Neural cell (in vitro differentiated cells): ENCODE measurements around the gene PDLIM3. TPM values are rescaled to one million over a fixed set of nuclear protein-coding genes. Genes with fewer than 3 reads are reported as not detected.

Experiments
- H2AFZ ChIP-seq: fragments of 200-600, 300-800 bp; sonication (generic), shearing (Covaris generic); 2 replicates; pipeline ENCODE4 v1.6.0; 2014; ENCODE audit warnings: low read depth, mild to moderate bottlenecking, antibody characterized with exemption, low read length, moderate library complexity
- H3F3A ChIP-seq: fragments of 200-600 bp; shearing (Covaris generic); 2 replicates; pipeline ENCODE4 v1.6.1; 2016; ENCODE audit warnings: mild to moderate bottlenecking, moderate library complexity, mixed read lengths, antibody characterized with exemption, low read length; ENCODE audit not compliant: insufficient read depth, poor library complexity, severe bottlenecking
- H3K27ac ChIP-seq: fragments of 200-600, 300-800 bp; sonication (generic), shearing (Covaris generic); 2 replicates; pipeline ENCODE4 v1.5.1; 2014; ENCODE audit warnings: mild to moderate bottlenecking, low read length, moderate library complexity
- H3K27me3 ChIP-seq: fragments of 300-800, 200-600 bp; sonication (generic), shearing (Covaris generic); 2 replicates; pipeline ENCODE4 v1.6.0; 2014; ENCODE audit warnings: mild to moderate bottlenecking, low read depth, low read length, moderate library complexity; ENCODE audit not compliant: insufficient read depth
- H3K36me3 ChIP-seq: fragments of 300-800, 200-600 bp; sonication (generic), shearing (Covaris generic); 2 replicates; pipeline ENCODE4 v1.5.1; 2014; ENCODE audit warnings: mild to moderate bottlenecking, antibody characterized with exemption, low read length, moderate library complexity; ENCODE audit not compliant: insufficient read depth
- H3K4me2 ChIP-seq: fragments of 300-800, 200-600 bp; sonication (generic), shearing (Covaris generic); 2 replicates; pipeline ENCODE4 v1.6.0; 2014; ENCODE audit warnings: mild to moderate bottlenecking, low read length
- H3K4me3 ChIP-seq: fragments of 300-800, 200-600 bp; sonication (generic), shearing (Covaris generic); 2 replicates; pipeline ENCODE4 v1.5.1; 2014; ENCODE audit warnings: mild to moderate bottlenecking, low read length, moderate library complexity
- H3K79me2 ChIP-seq: fragments of 200-600 bp; shearing (Covaris generic); replicated peaks from 2 replicates; pipeline ENCODE4 v1.6.0; 2014; ENCODE audit warnings: mild to moderate bottlenecking, low read length, moderate library complexity; ENCODE audit not compliant: insufficient read depth
- H3K9ac ChIP-seq: fragments of 300-800, 200-600 bp; sonication (generic), shearing (Covaris generic); 2 replicates; pipeline ENCODE4 v1.6.1; 2016; ENCODE audit warnings: mild to moderate bottlenecking, low read length, mixed read lengths
- H3K9me2 ChIP-seq: fragments of 200-600 bp; shearing (Covaris generic); 2 replicates; pipeline ENCODE4 v1.6.1; 2016; ENCODE audit warnings: mild to moderate bottlenecking, low read length, mixed read lengths; ENCODE audit not compliant: insufficient read depth
- H3K9me3 ChIP-seq: fragments of 200-600, 300-800 bp; sonication (generic), shearing (Covaris generic); 2 replicates; pipeline ENCODE4 v1.6.1; 2016; ENCODE audit warnings: mild to moderate bottlenecking, mixed run types, low read length, moderate library complexity, mixed read lengths
- H4K20me1 ChIP-seq: fragments of 200-600 bp; shearing (Covaris generic); 2 replicates; pipeline ENCODE4 v1.6.1; 2016; ENCODE audit warnings: mild to moderate bottlenecking, mixed run types; ENCODE audit not compliant: insufficient read depth
- EP300 ChIP-seq: fragments of 450-650 bp; conservative IDR thresholded peaks from 2 replicates; pipeline ENCODE4 v1.6.1; 2014; ENCODE audit warnings: antibody characterized with exemption, mild to moderate bottlenecking, moderate library complexity; ENCODE audit not compliant: poor library complexity, severe bottlenecking
- EZH2 ChIP-seq: fragments of 200-600, 300-800 bp; shearing (Covaris generic), sonication (generic); IDR thresholded peaks from 2 replicates; pipeline ENCODE4 v1.6.1; 2014; ENCODE audit warnings: antibody characterized with exemption, low read length, borderline replicate concordance, mild to moderate bottlenecking; ENCODE audit not compliant: insufficient read depth, poor library complexity, severe bottlenecking
- MXI1 ChIP-seq: fragments of 450-650 bp; conservative IDR thresholded peaks from 2 replicates; pipeline ENCODE4 v1.6.1; 2014; ENCODE audit warnings: antibody characterized with exemption, mild to moderate bottlenecking; ENCODE audit not compliant: poor library complexity, severe bottlenecking
- POLR2AphosphoS5 ChIP-seq: IDR thresholded peaks from 2 replicates; pipeline ENCODE4 v1.6.1; 2012
- RAD21 ChIP-seq: fragments of 450-650 bp; conservative IDR thresholded peaks from 2 replicates; pipeline ENCODE4 v1.6.1; 2014; ENCODE audit warnings: antibody characterized with exemption, mild to moderate bottlenecking, moderate library complexity
- SMC3 ChIP-seq: fragments of 450-650 bp; conservative IDR thresholded peaks from 2 replicates; pipeline ENCODE4 v1.6.1; 2014; ENCODE audit warnings: antibody characterized with exemption, mild to moderate bottlenecking, moderate library complexity; ENCODE audit not compliant: poor library complexity
- TAF1 ChIP-seq: IDR thresholded peaks from 2 replicates; pipeline ENCODE4 v1.6.1; 2012; ENCODE audit warnings: low read depth
- polyA plus RNA-seq: library from polyadenylated mRNA; depleted of rRNA; stranded (reverse); fragments of >200 nt; gene quantifications from 2 replicates; pipeline ENCODE4 v1.2.3, GENCODE V29; 2014
- TF ChIP-seq, protein P1 (sequence below): fragments of 450-650 bp; IDR thresholded peaks from 2 replicates; pipeline ENCODE4 v1.5.1; 2014; ENCODE audit warnings: antibody characterized with exemption, mild to moderate bottlenecking, moderate library complexity; ENCODE audit not compliant: poor library complexity, severe bottlenecking
- TF ChIP-seq, protein P2 (sequence below): IDR thresholded peaks from 2 replicates; pipeline ENCODE4 v1.6.1; 2012; ENCODE audit warnings: borderline replicate concordance

PDLIM3 gene
- polyA plus RNA-seq, 1 donor from 2014 or later: 1.8 TPM

DNA sequence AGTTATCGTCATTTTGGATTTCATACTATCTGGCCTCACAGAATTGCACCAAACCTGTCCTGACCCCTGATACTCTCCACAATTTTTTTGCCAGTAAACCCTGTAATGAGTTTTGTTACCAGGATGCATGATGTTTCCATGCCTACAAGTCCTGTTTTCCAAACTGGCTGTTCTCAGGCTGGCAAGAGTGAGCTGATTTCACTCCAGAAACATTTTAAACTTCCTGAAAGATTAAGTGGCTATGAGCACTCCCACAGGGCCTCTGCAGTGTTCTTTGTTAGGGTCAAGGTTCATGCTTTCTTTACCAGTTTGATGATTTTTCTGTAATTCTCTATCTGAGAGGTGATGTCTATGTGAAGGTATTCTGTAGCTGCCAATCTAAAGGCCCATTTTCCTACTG lies 31.7 kb upstream of the PDLIM3 start:
- no peaks in the 10 kb centered on the region for H3K27me3 ChIP-seq
- TF ChIP-seq EZH2: no peak
- TF ChIP-seq, protein P1, sequence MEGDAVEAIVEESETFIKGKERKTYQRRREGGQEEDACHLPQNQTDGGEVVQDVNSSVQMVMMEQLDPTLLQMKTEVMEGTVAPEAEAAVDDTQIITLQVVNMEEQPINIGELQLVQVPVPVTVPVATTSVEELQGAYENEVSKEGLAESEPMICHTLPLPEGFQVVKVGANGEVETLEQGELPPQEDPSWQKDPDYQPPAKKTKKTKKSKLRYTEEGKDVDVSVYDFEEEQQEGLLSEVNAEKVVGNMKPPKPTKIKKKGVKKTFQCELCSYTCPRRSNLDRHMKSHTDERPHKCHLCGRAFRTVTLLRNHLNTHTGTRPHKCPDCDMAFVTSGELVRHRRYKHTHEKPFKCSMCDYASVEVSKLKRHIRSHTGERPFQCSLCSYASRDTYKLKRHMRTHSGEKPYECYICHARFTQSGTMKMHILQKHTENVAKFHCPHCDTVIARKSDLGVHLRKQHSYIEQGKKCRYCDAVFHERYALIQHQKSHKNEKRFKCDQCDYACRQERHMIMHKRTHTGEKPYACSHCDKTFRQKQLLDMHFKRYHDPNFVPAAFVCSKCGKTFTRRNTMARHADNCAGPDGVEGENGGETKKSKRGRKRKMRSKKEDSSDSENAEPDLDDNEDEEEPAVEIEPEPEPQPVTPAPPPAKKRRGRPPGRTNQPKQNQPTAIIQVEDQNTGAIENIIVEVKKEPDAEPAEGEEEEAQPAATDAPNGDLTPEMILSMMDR: no peak
- no peak for TF ChIP-seq EP300
- no peak for TF ChIP-seq MXI1
- TF ChIP-seq SMC3: no peak
- TF ChIP-seq, protein P2, sequence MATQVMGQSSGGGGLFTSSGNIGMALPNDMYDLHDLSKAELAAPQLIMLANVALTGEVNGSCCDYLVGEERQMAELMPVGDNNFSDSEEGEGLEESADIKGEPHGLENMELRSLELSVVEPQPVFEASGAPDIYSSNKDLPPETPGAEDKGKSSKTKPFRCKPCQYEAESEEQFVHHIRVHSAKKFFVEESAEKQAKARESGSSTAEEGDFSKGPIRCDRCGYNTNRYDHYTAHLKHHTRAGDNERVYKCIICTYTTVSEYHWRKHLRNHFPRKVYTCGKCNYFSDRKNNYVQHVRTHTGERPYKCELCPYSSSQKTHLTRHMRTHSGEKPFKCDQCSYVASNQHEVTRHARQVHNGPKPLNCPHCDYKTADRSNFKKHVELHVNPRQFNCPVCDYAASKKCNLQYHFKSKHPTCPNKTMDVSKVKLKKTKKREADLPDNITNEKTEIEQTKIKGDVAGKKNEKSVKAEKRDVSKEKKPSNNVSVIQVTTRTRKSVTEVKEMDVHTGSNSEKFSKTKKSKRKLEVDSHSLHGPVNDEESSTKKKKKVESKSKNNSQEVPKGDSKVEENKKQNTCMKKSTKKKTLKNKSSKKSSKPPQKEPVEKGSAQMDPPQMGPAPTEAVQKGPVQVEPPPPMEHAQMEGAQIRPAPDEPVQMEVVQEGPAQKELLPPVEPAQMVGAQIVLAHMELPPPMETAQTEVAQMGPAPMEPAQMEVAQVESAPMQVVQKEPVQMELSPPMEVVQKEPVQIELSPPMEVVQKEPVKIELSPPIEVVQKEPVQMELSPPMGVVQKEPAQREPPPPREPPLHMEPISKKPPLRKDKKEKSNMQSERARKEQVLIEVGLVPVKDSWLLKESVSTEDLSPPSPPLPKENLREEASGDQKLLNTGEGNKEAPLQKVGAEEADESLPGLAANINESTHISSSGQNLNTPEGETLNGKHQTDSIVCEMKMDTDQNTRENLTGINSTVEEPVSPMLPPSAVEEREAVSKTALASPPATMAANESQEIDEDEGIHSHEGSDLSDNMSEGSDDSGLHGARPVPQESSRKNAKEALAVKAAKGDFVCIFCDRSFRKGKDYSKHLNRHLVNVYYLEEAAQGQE: no peak
- TF ChIP-seq RAD21: no peak
- no peak for TF ChIP-seq TAF1
- no peak for TF ChIP-seq POLR2AphosphoS5
- H3K9ac ChIP-seq: no peak overlapping the region
- no peaks in the 10 kb centered on the region for H4K20me1 ChIP-seq
- H3K27ac ChIP-seq: no peak overlapping the region
- H3K9me3 ChIP-seq: peaks cover 2% of the 10 kb centered on the region
- H3K79me2 ChIP-seq: no peaks in the 10 kb centered on the region
- no peaks in the 10 kb centered on the region for H3K9me2 ChIP-seq
- H3K4me3 ChIP-seq: no peak overlapping the region
- no peaks in the 10 kb centered on the region for H3F3A ChIP-seq
- no peak overlapping the region for H3K4me2 ChIP-seq
- H2AFZ ChIP-seq: no peak overlapping the region
- H3K36me3 ChIP-seq: no peaks in the 10 kb centered on the region

DNA sequence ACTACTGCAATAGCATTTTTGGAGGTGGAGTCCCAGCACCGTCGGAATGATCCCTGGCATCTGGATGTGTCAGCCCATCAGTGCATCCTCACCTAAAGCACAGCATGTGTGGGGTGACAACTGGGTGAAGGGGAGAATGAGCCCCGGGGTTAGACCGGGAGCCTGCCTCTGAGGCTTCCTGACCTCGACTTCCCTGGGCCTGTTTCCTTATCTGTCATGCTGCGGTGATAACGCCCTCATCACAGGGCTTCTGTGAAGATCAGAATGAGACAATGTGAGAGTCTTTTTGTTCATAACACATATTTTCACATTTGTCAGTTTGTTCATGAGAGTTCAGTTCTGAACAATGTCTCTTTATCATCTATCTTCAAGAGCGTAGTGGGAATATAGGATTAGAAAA lies 31.1 kb upstream of the PDLIM3 start:
- no peaks in the 10 kb centered on the region for H3F3A ChIP-seq
- H3K9me2 ChIP-seq: no peaks in the 10 kb centered on the region
- no peaks in the 10 kb centered on the region for H3K79me2 ChIP-seq
- H3K27ac ChIP-seq: no peak overlapping the region
- TF ChIP-seq EZH2 (no peak), MXI1 (no peak), POLR2AphosphoS5 (no peak), EP300 (no peak), SMC3 (no peak), RAD21 (no peak), TAF1 (no peak)
- TF ChIP-seq, protein P1: no peak
- TF ChIP-seq, protein P2: no peak
- no peaks in the 10 kb centered on the region for H3K36me3 ChIP-seq
- no peak overlapping the region for H2AFZ ChIP-seq
- H3K4me2 ChIP-seq: no peak overlapping the region
- no peak overlapping the region for H3K9ac ChIP-seq
- no peaks in the 10 kb centered on the region for H3K27me3 ChIP-seq
- H4K20me1 ChIP-seq: no peaks in the 10 kb centered on the region
- H3K4me3 ChIP-seq: no peak overlapping the region
- peaks cover 2% of the 10 kb centered on the region for H3K9me3 ChIP-seq
